Activated CD4-positive, alpha-beta T cell treated with anti-CD3 and anti-CD28 coated beads for 24 hours (primary cell): Measurements from ENCODE around the gene CDH5.
A peak's percentile ranks its signal among the peaks of the same experiment; 100 is the strongest.
"Not testable (repeated sequence)": the region's sequence is repeated elsewhere in the genome, so short reads cannot be mapped to it uniquely, and the experiment has no call there.

Source experiments
- DNase-seq, 2 donors: peaks; one replicate each; pipeline ENCODE4 v3.0.0-alpha.2; 2020; ENCODE audit warnings: low read depth in 2 of 2

The CDH5 gene, protein sequence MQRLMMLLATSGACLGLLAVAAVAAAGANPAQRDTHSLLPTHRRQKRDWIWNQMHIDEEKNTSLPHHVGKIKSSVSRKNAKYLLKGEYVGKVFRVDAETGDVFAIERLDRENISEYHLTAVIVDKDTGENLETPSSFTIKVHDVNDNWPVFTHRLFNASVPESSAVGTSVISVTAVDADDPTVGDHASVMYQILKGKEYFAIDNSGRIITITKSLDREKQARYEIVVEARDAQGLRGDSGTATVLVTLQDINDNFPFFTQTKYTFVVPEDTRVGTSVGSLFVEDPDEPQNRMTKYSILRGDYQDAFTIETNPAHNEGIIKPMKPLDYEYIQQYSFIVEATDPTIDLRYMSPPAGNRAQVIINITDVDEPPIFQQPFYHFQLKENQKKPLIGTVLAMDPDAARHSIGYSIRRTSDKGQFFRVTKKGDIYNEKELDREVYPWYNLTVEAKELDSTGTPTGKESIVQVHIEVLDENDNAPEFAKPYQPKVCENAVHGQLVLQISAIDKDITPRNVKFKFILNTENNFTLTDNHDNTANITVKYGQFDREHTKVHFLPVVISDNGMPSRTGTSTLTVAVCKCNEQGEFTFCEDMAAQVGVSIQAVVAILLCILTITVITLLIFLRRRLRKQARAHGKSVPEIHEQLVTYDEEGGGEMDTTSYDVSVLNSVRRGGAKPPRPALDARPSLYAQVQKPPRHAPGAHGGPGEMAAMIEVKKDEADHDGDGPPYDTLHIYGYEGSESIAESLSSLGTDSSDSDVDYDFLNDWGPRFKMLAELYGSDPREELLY

GRCh38 chr16:66366433-66367299 is at the start of gene CDH5:
TSS of gene CDH5 (plus strand) at chr16:66366691. CDS start at chr16:66379338, 12,647 bp downstream.
- no peak for DNase-seq

DNA sequence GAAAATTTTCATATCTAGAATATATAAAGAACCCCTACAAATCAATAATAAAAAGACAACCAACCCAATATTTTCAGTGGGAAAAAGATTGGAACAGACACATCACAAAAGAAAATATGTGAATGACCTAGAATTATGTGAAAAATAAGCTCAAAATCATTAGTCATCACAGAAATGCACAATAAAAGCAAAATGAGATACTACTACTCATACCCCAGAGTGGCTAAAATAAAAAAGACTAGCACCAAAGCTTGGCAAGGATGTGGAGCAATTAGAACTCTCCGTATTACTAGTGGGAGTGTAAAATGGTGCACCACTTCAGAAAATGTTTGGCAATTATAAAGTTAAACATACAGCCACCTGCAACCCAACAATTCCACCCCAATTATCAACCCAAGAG is 48.0 kb upstream of the CDH5 start:
- DNase-seq = no peak

DNA sequence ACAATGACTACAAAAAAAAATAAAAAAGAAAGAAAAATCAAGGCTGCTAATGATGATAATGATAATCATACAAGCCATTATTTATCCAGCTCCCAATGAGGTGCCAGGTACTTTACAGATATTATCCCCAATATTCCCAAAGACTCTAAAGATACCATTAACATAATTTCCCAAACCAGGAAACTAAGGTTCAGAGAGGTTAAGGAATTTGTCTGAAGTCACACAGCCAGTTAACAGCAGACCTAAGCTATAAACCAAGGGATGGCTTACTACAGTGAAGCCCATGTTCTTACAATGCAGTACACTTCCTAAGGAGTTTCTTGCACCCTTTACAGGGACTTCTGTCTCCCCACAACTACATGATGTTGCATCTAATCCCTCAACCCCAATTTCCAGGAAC is 45.7 kb upstream of the CDH5 start:
- DNase-seq = no peak

DNA sequence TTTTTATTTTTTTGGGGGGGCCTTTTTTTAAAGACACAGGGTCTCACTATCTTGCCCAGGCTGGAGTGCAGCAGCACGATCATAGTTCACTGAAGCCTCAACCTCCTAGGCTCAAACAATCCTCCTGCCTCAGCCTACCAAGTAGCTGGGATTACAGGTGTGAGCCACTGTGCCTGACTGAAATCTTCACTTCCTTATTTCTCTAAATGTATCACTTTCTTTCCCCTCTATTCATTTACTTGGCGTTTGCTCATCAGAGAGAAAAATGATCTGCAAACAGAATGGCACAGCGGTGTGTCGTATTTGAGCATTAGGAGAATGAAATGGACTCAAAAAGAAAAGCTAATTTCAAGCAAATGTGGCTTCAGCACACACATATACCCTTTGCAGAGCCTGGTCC is 44.3 kb upstream of the CDH5 start:
- no peak for DNase-seq

DNA sequence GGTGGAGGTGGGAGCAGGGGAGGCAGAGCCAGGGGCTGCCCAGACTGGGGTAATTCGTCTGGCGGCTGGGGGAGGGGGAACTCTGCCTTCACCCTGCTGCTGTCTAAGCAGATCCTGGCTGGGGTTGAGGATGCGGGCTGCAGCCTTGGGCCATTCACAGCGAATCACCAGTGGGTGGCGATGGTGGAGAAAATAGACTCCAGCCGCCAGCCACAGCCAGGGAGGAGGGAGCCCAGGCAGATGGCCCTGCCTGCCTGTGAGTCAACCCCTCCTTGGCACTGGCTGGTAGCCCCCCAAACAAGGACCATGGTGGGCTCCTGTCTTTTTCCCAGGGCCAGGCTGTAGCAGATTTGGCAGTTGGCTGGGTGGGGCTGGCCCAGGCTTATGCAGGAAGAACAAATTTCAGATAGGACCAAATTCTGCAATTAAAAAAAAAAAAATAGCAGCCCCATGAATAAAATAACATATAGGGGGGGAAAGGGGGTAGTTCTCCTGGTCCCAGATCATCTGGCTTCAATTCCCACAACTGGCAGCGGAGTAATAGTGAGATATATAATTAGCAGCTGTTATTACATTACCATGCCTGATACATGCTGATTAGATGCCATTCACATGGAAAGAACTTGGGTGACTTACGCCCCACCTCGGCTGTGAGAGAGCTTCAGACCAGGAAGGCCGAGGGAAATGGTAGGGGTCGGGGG is 41.5 kb upstream of the CDH5 start:
- DNase-seq = no peak

DNA sequence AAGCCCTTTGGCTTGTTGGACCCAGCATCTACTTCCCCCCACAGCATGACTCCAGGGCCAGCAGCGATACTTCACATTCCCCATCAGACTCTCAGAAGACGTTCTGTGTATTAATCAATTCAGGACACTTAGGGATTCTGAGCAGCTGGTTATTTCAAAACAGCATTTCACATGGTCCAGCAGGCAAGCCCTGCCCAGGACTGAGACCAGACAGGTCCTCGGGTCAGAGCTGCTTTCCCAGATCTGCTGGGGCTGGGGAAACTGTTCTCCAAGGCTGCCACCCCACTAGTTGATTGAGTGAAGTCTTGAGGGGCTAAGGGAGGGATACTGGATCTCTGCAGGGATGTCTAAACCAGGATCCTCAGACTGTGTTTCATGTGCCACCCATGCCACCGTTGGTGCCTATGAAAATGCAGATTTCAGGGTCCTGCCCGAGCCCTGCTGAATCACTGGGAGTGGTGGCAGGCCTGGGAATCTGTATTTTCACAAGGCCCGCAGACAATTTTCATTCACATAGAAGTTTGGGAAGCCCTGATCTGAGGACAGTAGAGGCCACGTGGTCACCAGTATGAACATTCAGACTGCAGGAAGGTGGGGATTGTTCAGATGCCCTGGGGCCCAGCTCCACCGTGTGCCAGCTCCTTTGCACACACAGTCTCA is 40.6 kb upstream of the CDH5 start:
- DNase-seq = no peak

GRCh38 chr16:66326991-66327513 is 39.4 kb upstream of the CDH5 start:
- DNase-seq = no peak

DNA sequence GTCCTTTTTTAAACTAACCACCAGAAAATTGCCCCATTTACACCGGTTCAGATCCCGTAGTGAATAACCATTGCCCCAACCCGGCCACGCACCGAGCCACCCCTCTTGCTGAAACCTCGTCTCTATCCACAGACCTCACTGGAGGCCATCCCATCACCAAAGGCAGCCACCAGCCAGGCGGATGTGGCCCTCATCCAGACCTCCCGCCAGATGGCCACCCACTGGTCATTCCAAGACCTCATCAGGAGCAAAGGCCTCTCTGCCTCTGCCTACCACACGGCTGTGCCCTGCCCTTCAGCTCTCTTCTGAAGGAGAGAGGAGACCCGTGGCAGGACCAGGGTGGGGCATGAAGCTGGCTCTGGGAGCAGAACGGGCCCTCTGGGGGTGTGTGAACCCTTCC is 38.2 kb upstream of the CDH5 start:
- DNase-seq = no peak

DNA sequence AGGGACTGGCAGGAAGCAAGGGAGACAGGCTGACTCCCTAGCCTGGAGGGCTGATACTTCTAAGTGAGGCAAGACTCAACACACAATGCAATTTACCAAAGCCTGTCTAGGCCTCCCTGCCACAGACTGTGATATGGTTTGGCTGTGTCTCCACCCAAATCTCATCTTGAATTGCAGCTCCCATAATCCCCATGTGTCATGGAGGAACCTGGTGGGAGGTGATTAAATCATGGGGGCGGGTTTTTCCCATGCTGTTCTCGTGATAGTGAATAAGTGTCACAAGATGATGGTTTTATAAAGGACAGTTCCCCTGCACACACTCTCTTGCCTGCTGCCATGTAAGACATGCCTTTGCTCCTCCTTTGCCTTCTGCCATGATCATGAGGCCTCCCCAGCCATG is 35.0 kb upstream of the CDH5 start:
- DNase-seq = not testable (repeated sequence)

- DNase-seq = no peak
Measured at GRCh38 chr16:66332634-66333610, 33.6 kb upstream of the CDH5 start.

- DNase-seq = no peak
Measured at GRCh38 chr16:66334853-66335574, 31.5 kb upstream of the CDH5 start.

- DNase-seq = no peak
Measured at GRCh38 chr16:66335704-66336329, 30.7 kb upstream of the CDH5 start.

- DNase-seq = no peak
Measured at GRCh38 chr16:66337463-66338188, 28.9 kb upstream of the CDH5 start.

DNA sequence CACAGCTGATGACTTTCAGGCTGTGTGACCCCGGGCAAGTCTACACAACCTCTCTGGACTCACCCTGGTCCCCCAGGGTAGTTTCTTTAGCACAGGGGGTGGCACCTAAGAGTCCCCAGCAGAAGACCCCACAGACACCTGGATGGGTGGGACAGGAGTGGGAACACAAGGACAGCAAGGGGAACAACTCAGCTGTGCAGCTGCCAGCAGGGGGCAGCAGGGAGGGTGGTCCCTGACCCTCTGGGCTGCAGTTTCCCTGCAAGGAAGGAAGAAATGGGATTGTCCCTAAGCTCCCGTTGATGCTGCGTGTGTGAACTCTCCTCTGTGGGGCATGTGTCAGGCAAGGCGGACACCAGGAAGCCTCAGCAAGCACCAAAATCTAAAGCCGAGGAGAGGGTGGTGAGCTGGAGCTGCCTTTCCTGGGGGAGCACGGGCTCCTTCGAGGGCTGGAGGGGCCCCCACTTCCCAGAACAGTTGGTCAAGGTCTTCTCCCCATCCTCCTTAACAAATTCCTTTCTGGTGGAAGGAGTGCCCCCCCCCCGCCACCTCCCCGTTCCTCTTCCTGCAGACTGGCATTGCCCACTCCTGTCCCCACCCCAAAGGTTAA is 24.1 kb upstream of the CDH5 start:
- no peak for DNase-seq

- DNase-seq = peak; percentile 14 to 49
Measured at GRCh38 chr16:66344533-66345145, 21.9 kb upstream of the CDH5 start.

- no peak for DNase-seq
Measured at GRCh38 chr16:66346221-66346620, 20.3 kb upstream of the CDH5 start.

DNA sequence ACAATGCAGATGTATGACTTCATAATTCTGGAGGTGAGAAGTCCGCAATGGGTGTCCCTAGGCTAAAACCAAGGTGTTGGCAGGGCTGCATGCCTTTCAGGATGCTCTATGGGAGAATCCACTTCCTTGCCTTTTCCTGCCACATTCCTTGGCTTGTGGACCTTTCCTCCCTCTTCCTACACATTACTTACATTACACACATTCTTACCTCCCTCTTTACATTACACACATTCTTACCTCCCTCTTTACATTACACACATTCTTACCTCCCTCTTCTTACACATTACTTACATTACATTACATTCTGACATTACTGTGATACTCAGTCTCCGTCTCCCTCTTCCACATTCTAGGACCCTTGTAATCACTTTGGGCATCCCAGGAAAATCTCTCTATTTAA is 14.2 kb upstream of the CDH5 start:
- no peak for DNase-seq
